HG02763 (cell line): ENCODE results near the gene CMTM6.
"Not testable (repeated sequence)": the region's sequence is repeated elsewhere in the genome, so short reads cannot be mapped to it uniquely, and the experiment has no call there.

Experiments used
- ATAC-seq: cut with Tn5 transposase; IDR thresholded peaks from one replicate; pipeline ENCODE4 v1.9.1; 2021; ENCODE audit warnings: mild to moderate bottlenecking, moderate library complexity; ENCODE audit not compliant: unreplicated experiment

CMTM6 gene

GRCh38 chr3:32502118-32502945 is at the start of gene CMTM6:
Gene CMTM6, minus strand, starts transcription at chr3:32502852. Its CDS starts 107 bp downstream, at chr3:32502745.
- peak; percentile 70 for ATAC-seq

GRCh38 chr3:32552013-32552412 is 49.4 kb upstream of the CMTM6 start:
- no peak for ATAC-seq

DNA sequence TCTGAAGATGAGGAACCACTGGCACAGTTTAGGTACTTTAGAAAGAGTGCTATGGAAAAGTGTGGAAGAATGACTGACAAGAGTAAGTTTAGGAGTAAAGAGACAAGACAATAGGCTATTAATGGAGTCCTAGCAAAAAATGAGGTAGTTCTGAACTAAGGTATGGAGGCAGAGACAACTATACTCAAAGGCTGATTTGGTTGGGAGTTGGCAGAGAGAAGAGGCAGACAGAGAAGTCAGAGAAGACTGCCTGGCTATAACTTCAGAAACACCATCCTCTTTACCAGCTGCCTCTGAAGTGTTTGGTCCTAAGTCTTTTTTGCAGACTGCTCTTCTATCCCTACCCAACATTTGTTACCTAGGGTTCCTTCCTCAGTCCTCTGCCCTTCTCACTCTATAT is 48.8 kb upstream of the CMTM6 start:
- ATAC-seq, result no peak

DNA sequence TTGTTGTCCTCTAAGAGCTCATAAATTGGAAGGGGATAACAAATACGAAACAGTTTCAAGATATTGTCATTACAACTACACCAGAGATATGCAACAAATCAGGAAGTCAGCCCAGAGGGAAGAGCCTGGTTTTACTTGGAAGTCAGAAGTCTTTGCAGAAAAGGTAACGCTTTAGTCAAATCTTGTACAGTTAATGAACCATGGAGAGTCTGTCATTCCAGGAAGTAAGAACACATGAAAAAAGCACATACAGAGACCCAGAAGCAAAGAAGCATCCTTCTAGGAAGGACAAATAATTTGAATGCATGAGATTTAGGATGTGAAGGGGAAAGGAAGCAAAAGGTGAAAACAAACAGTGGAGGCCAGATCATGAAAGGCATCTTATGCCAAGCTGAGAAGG is 48.4 kb upstream of the CMTM6 start:
- no peak for ATAC-seq

GRCh38 chr3:32545305-32545704 is 42.7 kb upstream of the CMTM6 start:
- ATAC-seq, result no peak

GRCh38 chr3:32544894-32545293 is 42.2 kb upstream of the CMTM6 start:
- ATAC-seq, result no peak

- ATAC-seq, result no peak
These were observed 40.2 kb upstream of the CMTM6 start for GRCh38 chr3:32542807-32543206.

DNA sequence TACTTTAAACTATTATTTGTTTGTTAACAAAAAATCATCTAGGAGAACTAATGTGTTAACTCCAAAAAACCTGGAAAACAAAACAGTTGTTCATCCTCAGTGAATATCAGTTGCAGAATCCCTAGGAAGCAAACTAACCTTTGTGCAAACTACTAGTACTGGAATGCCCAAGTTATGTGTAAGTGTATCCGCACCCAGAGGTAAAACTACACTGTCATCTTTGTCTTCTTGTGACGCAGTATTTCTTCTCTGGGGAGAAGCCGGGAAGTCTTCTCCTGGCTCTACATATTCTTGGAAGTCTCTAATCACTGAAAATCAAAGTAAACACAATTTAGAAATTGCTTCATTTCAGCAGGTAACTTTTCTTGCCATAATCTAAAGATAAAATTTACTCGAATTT is 38.2 kb upstream of the CMTM6 start:
- ATAC-seq, result no peak

DNA sequence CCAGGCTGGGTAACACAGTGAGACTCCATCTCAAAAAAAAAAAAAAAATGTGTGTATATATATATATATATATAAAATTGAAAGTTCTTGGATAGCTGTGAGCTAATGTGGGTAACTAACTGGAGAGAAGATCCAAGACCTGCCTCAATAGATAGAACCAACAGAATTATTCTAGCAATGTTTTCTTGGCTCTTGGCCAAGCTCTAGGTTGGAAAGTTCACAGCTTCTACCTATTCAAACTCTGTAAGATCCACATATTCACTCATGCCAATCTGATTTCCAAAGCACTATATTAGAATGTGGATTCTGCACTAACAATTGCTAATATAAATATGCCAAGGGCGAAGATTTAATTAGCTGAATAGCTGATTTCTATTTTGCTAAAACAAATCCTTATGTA is 29.8 kb upstream of the CMTM6 start:
- ATAC-seq, result no peak

- ATAC-seq, result no peak
These were observed 28.5 kb upstream of the CMTM6 start for GRCh38 chr3:32531010-32531647.

GRCh38 chr3:32525720-32526119 is 23.1 kb upstream of the CMTM6 start:
- no peak for ATAC-seq

DNA sequence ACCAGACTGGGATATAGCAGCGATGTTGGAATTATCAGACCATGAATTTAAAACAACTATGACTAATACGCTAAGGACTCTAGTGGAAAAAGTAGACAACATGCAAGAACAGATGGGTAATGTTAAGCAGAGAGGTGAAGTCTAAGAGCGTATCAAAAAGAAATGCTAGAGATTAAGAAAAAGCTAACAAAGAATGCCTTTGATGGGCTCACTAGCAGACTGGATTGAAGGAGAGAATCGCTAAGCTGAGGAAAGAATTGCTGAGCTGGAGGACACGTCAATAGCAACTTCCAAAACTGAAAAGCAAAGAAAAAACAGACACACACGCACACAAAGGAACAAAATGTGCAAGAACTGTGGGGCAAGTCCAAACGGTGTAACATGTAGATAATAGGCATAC is 20.0 kb upstream of the CMTM6 start:
- no peak for ATAC-seq

DNA sequence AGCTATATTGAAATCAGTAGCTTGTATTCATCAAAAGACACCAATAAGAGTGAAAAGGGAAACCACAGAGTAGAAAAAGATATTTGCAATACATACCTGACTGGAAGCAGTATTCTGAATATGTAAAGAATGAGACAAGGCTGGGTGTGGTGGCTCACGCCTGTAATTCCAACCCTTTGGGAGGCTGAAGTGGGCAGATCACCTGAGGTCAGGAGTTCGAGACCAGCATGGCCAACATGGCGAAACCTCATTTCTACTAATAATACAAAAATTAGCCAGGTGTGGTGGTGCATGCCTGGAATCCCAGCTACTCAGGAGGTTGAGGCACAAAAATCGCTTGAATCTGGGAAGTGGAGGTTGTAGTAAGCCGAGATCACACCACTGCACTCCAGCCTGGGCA is 16.3 kb upstream of the CMTM6 start:
- not testable (repeated sequence) for ATAC-seq

DNA sequence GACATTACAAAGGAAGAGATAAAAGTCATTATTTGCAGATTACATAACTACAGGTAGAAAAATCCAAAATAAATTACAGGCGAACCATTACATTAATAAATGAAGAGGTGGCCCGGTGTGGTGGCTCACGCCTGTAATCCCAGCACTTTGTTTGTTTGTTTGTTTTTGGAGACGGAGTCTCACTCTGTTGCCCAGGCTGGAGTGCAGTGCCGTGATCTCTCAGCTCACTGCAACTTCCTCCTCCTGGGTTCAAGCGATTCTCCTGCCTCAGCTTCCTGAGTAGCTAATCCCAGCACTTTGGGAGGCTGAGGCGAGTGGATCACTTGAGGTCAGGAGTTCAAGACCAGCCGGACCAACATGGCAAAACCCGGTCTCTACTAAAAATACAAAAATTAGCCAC is 14.1 kb upstream of the CMTM6 start:
- not testable (repeated sequence) for ATAC-seq

DNA sequence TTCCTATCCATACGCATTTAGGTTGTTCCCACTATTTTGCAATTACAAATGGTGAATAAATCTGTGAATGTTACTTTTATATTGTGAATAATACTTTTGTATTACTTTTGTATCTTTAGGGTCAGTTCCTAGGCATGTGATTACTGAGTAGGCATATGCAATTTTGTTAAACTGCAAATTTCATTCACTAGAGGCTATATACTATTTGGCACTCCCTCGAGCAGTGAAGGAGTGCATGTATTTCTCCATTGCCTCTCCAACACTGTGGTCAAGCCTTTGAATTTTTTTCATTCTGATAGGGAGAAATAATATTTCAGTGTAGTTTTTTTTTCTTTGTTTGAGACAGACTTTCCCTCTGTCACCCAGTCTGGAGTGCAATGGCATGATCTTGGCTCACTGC is 8.4 kb upstream of the CMTM6 start:
- ATAC-seq, result no peak

DNA sequence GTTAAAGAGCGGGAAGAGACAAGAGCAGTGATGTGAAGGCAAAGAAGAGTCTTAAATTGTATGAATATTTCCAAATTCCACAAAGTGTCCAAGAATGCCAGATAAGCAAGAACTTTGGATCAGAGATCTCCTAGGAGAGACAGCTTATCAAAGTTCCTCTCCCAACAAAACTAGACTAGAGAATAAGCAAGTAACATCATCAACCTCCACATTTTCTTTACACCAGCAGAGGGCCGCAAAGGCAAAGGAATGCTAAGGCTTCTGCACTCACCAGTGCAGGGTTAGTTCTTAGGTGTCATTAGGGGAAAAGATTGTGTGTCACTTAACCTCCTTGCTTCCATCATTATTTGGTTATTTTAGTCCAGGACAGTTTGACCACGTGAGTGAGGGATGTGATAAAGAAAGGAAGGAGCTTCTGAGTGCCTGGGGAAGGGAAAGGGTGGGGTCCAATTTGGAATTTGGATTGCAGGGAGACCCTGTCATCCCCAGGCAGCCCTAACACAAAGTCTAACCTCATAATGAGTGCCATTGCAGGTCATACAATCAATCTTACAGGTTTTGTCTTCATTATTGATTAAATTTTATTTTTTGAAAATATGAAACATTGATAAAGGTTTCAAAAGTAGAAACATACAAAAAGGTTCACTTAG is 7.5 kb upstream of the CMTM6 start:
- ATAC-seq, result no peak

DNA sequence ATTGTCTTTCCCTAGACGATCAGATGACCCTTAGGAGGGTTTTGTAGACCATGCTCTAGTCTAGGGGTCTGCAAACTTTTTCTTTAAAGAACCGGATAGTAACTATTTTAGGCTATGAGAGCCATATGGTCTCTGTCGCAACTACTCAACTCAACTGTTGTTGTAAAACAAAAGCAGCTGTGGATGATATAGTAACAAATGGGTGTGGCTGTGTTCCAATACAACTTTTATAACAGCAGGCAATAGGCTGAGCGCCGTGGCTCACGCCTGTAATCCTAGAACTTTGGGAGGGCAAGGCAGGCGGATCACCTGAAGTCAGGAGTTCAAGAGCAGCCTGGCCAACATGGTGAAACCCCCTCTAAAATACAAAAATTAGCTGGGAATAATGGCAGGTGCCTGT is 6.1 kb upstream of the CMTM6 start:
- no peak for ATAC-seq

DNA sequence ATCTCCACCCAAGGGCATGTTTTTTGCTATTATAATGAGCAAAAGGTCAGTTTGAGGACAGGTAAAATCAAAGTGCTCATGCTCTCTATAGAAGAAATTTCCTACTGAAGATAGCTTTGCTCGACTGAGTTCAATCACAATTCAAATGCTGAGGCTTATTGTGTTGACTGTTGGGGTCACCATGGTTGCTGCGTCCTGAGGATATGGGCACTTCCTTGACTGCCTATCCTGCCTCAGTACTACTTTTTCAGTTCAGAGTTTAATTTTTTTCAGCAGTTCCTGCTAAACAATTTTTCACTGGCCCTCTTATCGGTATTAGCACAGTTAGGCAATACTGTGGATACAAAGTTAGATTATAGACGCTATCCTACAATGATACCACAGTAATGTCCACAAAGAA is 3.8 kb upstream of the CMTM6 start:
- no peak for ATAC-seq

DNA sequence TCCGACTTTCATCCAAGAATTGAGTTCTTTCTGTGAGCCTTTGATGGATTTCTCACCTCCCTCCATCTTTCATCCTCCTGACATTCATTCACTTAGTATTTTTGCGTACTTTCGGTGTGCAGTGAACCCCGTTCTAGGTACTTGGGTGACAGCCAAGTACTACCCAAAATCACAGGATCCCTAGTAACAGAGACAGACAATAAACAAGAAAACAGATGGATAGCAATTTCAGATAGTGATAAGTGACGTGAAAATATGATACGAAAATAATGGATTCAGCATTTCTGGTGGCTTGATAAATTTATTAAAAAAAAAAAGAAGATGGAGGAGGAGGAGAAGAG is 264 bp upstream of the CMTM6 start:
- no peak for ATAC-seq

DNA sequence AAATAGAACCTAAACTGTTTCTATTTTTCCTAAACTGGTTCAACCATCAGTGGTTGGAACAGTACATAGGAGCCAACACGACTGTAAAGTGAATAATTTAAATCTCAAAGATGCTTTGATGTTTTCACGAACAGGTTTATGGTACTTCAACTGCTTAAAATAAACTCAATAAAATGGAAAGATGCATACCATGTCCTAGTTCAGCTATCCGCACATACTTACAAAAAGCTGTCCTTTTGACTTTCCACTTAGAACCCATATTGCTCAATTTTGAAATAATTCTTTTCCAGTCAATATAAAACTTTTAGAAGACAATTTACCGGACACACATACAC is 902 bp downstream of the CMTM6 start:
- ATAC-seq, result no peak

DNA sequence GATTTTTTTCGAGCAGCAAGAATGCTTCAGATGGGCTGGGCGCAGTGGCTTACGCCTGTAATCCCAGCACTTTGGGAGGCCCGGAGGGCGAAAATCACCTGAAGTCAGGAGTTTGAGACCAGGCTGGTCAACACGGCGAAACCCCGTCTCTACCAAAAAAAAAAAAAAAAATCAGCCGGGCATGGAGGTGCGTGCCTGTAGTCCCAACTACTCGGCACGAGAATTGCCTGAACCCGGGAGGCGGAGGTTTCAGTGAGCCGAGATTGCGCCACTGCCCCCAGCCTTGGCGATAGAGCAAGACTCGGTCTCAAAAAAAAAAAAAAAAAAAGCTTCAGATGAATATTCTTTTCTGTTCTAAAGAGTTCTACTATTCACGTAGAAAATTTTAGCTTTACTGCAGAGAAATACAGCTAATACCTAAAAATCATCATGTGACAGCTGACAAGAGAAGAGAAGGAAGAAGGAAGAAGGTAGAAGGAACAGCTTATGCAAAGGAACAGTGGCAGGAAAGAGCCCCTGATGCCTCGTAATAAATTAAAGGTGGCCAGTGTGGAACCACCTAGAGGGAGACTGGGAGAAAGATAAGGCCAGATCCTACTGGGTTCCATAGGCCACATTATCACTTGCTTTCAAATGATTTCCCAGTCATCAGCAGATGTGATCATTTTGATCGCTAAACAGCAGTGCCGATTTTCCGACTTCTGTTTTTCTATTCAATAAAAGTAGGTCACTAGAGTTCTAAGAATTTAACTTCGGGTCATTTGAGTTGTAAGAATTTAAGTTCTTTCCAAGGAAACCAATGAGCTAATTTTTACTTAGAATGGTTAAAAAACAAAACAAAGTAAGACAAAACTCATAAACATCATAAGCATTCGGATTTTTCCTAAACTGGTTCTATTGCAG is 1.5 kb downstream of the CMTM6 start:
- no peak for ATAC-seq
